A549 (cell line): ENCODE data around the gene IL4I1.

ENCODE experiments used
- CBX2 ChIP-seq: fragments of 200-600 bp; sonication (generic); IDR thresholded peaks from 2 replicates; pipeline ENCODE4 v1.6.1; 2016; ENCODE audit warnings: low read depth, mild to moderate bottlenecking, borderline replicate concordance
- CEBPB ChIP-seq, 2 experiments: fragments of >200 bp in 1 of 2; sonication (Bioruptor Twin) in 1 of 2; formaldehyde crosslinking in 1 of 2; IDR thresholded peaks; 2 replicates each; pipeline ENCODE4 v1.6.1; 2012 to 2016
- EP300 ChIP-seq, 2 experiments: fragments of >200 bp; sonication (Bioruptor Twin); formaldehyde crosslinking; IDR thresholded peaks; 2 replicates in 1 of 2; 3 replicates in 1 of 2; pipeline ENCODE4 v1.6.1; 2016 to 2017
- ESRRA ChIP-seq: fragments of 150-350 bp; IDR thresholded peaks from 2 replicates; pipeline ENCODE4 v1.6.1; 2014; ENCODE audit warnings: mild to moderate bottlenecking, low read length, borderline replicate concordance
- MAFK ChIP-seq: fragments of 450-650 bp; IDR thresholded peaks from 2 replicates; pipeline ENCODE4 v1.6.1; 2014; ENCODE audit not compliant: partially characterized antibody
- MYC ChIP-seq: IDR thresholded peaks from 2 replicates; pipeline ENCODE4 v1.6.1; 2012; ENCODE audit warnings: mild to moderate bottlenecking, inconsistent platforms, low read length, improper control_type of control experiment, borderline replicate concordance
- NFE2L2 ChIP-seq: fragments of 150-350 bp; conservative IDR thresholded peaks from 2 replicates; pipeline ENCODE4 v1.6.1; 2014; ENCODE audit warnings: low read length
- POLR2A ChIP-seq: IDR thresholded peaks from 2 replicates; pipeline ENCODE4 v1.6.1; 2012; ENCODE audit warnings: mild to moderate bottlenecking, low read length
- RARB ChIP-seq: fragments of 250-450 bp; sonication (Bioruptor Pico); IDR thresholded peaks from 2 replicates; pipeline ENCODE4 v1.8.0; 2021; ENCODE audit warnings: mild to moderate bottlenecking, moderate library complexity
- SREBF2 ChIP-seq: fragments of 450-650 bp; IDR thresholded peaks from 2 replicates; pipeline ENCODE4 v1.6.1; 2014; ENCODE audit warnings: mild to moderate bottlenecking, moderate library complexity
- TF ChIP-seq, protein P1 (sequence below): fragments of >200 bp; sonication (Bioruptor Twin); formaldehyde crosslinking; IDR thresholded peaks from 3 replicates; pipeline ENCODE4 v1.5.1; 2016
- TF ChIP-seq, protein P2 (sequence below): fragments of 150-350 bp; IDR thresholded peaks from 2 replicates; pipeline ENCODE4 v1.6.1; 2014; ENCODE audit warnings: low read depth, mild to moderate bottlenecking, low read length
- TF ChIP-seq, protein P3 (sequence below): IDR thresholded peaks from 2 replicates; pipeline ENCODE4 v1.6.1; 2012
- TF ChIP-seq, protein P4 (sequence below): IDR thresholded peaks from 2 replicates; pipeline ENCODE4 v1.6.1; 2012; ENCODE audit warnings: low read depth, borderline replicate concordance

DNA sequence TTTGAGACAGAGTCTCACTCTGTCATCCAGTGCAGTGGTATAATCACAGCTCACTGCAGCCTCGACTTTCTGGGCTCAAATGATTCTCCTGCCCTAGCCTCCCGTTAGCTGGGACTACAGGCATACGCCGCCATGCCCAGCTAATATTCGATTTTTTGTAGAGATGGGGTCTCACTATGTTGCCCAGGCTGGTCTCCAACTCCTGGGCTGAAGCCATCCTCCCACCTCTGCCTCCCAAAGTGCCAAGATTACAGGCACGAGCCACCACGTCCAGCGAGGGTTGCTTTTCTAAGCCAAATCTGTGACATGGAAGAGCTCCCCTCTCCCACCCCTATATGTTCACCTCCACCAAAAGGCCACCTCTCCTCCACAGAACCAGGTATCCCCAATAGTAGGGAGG lies 21.4 kb upstream of the IL4I1 start:
- TF ChIP-seq, protein P1, sequence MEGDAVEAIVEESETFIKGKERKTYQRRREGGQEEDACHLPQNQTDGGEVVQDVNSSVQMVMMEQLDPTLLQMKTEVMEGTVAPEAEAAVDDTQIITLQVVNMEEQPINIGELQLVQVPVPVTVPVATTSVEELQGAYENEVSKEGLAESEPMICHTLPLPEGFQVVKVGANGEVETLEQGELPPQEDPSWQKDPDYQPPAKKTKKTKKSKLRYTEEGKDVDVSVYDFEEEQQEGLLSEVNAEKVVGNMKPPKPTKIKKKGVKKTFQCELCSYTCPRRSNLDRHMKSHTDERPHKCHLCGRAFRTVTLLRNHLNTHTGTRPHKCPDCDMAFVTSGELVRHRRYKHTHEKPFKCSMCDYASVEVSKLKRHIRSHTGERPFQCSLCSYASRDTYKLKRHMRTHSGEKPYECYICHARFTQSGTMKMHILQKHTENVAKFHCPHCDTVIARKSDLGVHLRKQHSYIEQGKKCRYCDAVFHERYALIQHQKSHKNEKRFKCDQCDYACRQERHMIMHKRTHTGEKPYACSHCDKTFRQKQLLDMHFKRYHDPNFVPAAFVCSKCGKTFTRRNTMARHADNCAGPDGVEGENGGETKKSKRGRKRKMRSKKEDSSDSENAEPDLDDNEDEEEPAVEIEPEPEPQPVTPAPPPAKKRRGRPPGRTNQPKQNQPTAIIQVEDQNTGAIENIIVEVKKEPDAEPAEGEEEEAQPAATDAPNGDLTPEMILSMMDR, result no peak
- TF ChIP-seq POLR2A, result no peak
- TF ChIP-seq CBX2, result no peak
- TF ChIP-seq, protein P2, sequence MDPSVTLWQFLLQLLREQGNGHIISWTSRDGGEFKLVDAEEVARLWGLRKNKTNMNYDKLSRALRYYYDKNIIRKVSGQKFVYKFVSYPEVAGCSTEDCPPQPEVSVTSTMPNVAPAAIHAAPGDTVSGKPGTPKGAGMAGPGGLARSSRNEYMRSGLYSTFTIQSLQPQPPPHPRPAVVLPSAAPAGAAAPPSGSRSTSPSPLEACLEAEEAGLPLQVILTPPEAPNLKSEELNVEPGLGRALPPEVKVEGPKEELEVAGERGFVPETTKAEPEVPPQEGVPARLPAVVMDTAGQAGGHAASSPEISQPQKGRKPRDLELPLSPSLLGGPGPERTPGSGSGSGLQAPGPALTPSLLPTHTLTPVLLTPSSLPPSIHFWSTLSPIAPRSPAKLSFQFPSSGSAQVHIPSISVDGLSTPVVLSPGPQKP, result no peak
- TF ChIP-seq, protein P3, sequence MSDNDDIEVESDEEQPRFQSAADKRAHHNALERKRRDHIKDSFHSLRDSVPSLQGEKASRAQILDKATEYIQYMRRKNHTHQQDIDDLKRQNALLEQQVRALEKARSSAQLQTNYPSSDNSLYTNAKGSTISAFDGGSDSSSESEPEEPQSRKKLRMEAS, result no peak
- no peak for TF ChIP-seq EP300 (IDR thresholded peaks at IDR 0.05)
- TF ChIP-seq CEBPB (IDR thresholded peaks at IDR 0.05), result no peak
- no peak for TF ChIP-seq SREBF2
- TF ChIP-seq, protein P4, sequence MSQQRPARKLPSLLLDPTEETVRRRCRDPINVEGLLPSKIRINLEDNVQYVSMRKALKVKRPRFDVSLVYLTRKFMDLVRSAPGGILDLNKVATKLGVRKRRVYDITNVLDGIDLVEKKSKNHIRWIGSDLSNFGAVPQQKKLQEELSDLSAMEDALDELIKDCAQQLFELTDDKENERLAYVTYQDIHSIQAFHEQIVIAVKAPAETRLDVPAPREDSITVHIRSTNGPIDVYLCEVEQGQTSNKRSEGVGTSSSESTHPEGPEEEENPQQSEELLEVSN, result no peak
- no peak for TF ChIP-seq MYC
- TF ChIP-seq RARB (CRISPR knock-in tag), result no peak
- TF ChIP-seq ESRRA, result no peak
- TF ChIP-seq NFE2L2, result no peak
- TF ChIP-seq MAFK, result no peak
